NCI-H2029 (cell line): ENCODE data around the gene TRMT61A.
"Not testable (repeated sequence)": the region's sequence is repeated elsewhere in the genome, so short reads cannot be mapped to it uniquely, and the experiment has no call there.

Source experiments
- DNase-seq: peaks from one replicate; lab custom pipeline; 2025; lab: John Stamatoyannopoulos, UW

Gene TRMT61A

GRCh38 chr14:103522649-103523574 lies 6.1 kb upstream of the TRMT61A start, which contains the start of gene CKB:
Gene CKB, minus strand, starts transcription at chr14:103522830. Its CDS starts 337 bp downstream, at chr14:103522493.
- peak; percentile 23 for DNase-seq

- DNase-seq, result no peak
Measured at GRCh38 chr14:103523575-103523954, 5.4 kb upstream of the TRMT61A start.

GRCh38 chr14:103524002-103524935 lies 4.7 kb upstream of the TRMT61A start:
- no peak for DNase-seq

DNA sequence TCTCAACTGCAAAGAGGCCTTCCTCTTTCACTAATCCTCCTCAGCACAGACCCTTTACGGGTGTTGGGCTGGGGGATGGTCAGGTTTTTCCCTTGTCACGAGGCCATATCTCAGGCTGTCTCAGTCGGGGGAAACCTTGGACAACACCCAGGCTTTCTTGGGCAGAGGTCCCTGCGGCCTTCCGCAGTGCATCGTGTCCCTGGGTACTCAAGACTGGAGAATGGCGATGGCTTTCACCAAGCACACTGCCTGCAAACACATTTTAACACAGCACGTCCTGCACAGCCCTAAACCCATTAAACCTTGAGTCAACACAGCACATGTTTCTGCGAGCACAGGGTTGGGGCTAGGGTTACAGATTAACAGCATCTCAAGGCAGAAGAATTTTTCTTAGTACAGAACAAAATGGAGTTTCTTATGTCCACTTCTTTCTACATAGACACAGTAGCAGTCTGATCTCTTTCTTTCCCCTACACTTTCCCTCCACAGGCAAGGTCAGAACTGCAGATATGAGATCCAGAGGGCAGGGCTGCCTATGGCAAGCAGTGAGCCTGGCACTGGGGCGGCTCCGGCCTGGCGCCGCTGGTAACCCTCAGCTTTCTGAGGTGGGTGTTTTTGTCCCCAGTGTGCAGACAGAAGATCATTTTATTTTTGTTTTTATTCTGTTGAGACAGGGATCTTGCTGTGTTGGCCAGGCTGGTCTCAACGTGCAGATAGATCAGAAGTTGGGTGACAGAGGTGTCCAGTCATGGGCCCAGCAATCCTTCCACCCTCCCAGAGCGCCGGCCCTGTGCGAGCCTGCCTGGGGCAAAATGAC lies 3.4 kb upstream of the TRMT61A start:
- DNase-seq, result not testable (repeated sequence)

DNA sequence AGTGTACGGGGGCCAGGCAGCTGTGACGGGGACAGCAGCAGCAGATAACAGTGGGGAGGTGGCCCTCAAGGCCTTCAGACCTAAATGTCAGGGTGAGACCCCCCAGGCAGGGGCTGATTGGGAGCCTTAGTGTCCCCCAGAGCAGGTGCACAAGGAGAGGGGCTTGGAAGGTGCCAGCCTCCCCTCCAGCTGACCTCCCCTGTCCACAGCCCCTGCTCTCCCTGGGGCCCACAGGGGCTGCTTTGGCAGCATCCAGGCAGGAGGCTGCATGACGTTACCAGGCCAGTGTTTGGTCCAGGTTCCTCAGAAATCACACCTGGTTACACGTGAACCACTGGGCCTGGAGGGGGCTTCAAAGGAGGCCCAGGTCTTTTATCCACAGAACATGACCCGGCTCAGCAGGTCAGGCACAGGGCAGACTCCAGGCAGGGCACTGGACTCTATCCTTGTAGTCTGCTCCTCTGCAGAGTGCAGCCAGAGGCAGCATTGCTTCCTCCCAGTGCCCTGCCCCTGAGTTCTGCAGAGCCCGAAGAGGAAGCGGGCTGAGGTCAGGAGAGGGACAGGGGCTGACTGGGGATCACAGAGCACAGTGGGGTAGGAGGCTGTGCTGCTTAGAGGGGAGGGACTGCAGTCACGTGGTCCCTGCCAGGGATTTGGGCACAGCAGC lies 2.6 kb upstream of the TRMT61A start:
- no peak for DNase-seq

DNA sequence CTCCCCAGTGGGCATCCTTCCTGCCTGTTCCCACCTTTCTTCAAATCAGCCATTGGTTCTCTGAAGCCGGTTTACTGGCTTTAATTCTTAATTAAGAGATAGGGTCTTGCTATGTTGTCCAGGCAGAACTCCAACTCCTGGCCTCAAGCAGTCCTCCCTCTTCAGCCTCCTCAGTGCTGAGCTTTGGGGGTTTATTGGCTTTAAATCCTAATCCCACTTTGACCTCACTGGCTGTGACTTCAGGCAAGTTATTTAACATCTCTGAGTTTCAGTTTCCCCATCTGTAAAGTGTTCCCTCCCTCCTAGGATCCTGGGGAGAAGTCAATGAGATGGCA lies 2.1 kb upstream of the TRMT61A start:
- no peak for DNase-seq

DNA sequence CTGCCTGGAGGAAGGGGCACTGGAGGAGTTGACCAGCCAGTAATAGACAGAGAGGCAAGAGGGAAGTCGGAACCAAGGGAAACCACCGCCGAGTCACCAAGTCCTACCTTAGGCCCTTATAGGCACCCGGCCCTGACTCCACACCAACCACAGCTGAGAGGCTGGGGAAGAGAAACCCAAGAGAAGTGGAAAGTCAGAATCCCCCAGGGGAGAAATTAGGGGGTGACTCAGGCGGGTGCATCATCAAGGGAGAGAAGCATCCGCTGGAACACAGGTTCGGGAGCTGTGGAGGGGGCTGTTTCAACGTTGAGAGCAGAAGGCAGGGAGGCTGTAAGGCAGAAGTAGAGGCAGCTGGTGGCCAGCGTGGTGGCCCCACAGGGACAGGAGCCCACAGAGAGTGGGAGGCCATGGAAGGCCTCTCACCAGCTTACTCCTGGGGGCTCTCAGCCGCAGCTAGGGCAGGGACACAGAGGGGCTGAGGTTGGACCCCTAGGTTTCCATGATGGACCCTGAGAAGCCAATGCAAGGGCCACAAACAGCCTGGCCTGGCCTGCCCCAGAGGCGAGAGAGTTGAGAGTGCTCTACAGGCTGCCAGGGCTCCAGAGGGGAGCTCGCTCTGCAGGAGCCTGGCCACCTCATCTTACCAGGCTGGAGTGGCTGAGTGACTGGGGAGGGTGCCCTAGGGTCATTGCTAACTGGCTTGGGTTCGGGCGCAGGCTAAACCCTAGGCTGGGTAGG lies 1.4 kb upstream of the TRMT61A start:
- DNase-seq, result no peak

DNA sequence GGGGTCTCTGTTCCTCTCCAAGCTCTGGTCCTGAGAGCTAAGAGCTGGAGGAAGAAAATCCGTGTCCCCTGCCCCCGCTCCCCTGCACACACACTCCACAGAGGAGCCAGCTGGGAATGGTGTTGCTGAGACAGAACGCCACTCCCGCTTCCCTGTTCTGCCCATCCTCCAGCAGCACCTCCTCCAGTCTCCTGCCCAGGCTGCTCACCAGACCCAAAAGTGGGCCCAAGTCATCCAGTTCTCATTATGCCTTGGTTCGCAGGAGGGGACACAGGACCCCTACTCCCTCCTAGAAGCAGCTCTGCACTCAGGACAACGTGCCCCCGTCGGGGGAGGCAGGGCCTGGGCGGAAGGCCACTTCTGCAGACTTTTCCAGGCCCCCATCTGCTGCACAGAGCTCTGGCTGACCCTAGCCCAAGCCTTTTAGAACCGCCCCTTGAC lies 830 bp upstream of the TRMT61A start:
- DNase-seq, result no peak

DNA sequence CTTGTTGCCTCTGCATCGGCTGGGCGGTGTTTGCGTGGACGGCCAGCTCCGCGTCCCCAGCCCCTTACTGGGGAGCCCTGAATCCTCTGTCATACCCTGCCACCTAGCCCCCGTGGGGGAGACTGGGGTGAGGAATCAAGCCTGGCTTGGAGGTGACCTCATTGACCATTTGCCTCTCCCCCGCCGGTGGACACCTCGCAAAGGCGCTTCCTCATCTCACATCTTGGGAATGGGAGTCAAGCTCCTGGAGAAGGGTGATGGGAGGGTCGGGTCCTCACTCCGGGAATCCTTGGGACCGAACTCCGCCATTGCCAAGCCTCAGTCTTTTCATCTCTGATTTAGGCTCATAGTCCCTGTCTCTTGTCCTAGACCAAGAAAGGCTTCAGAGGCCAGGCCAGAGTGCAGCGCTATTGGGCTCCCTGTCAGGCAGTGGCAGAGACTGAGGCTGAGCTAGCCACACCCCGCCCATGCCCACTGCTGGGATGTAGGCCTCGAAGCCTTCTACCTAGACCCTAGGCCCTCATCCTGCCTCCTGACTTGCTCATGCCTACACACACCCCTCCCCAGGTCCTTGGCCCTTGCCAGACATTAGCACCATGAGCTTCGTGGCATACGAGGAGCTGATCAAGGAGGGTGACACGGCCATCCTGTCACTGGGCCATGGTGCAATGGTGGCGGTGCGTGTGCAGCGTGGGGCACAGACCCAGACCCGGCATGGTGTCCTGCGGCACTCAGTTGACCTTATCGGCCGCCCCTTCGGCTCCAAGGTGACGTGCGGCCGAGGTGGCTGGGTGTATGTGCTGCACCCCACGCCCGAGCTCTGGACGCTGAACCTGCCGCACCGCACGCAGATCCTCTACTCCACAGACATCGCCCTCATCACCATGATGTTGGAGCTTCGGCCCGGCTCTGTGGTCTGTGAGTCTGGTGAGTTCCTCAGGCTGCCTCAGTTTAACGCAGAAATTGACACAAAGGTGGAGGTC lies 678 bp downstream of the TRMT61A start:
- no peak for DNase-seq

GRCh38 chr14:103530390-103530789 lies 1.4 kb downstream of the TRMT61A start:
- no peak for DNase-seq

- DNase-seq, result no peak
Measured at GRCh38 chr14:103530831-103531230, 1.8 kb downstream of the TRMT61A start.

DNA sequence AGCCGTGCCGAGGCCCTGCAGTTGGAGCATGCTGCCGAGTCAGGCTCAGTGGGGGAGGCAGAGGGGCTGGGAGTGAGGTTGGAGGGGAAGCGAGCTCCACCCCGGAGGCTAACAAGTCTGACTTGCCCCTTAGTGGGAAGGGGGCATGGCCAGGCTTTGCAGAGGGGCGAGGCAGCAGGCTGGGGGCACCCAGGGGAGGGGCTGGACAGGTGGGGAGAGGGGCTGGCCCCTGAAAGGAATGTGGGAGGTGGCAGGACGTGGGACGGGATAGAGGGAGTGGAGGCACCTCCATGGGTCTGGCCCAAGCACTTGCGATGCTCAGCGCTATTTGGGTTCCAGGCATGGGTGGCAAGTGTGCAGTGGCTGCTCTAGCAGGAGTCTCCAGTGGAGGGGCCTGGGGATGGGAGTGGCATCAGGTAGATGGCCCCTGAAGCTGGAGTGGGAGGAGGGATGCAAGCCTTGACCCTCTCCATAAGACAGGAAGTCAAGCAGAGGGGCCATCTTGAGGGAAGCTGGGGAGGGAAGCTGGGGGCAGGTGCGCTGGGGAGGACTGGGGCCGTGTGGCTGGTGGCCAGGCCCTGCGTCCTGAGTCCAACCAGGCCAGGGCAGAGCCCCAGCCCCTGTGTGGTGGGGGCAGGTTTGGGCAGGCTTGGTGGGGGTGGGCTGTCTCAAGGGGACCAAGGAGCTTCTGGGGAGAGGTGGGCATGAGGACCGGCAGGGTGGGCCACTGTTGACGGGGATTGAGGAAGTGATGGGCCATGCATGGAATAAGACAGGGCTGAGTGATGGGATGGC lies 2.6 kb downstream of the TRMT61A start:
- DNase-seq, result no peak

- no peak for DNase-seq
Measured at GRCh38 chr14:103532216-103533136, 3.5 kb downstream of the TRMT61A start.

- no peak for DNase-seq
Measured at GRCh38 chr14:103533137-103533998, 4.4 kb downstream of the TRMT61A start.

GRCh38 chr14:103533999-103534575 lies 5.1 kb downstream of the TRMT61A start:
- DNase-seq, result no peak

- DNase-seq, result no peak
Measured at GRCh38 chr14:103534576-103535061, 5.6 kb downstream of the TRMT61A start.
